GM12878 (cell line): ENCODE data around the gene PLK2. TPM values are rescaled to one million over a fixed set of nuclear protein-coding genes. Genes with fewer than 3 reads are reported as not detected.

ENCODE experiments used
- KDM1A ChIP-seq: fragments of 200-600 bp; sonication (generic); IDR thresholded peaks from 2 replicates; pipeline ENCODE4 v1.6.1; 2016; ENCODE audit warnings: borderline replicate concordance
- NFXL1 ChIP-seq: fragments of 450-650 bp; IDR thresholded peaks from 2 replicates; pipeline ENCODE4 v1.6.1; 2017; ENCODE audit warnings: antibody characterized with exemption, mild to moderate bottlenecking, borderline replicate concordance
- RB1 ChIP-seq: fragments of 450-650 bp; formaldehyde crosslinking; IDR thresholded peaks from 2 replicates; pipeline ENCODE4 v1.6.1; 2017; ENCODE audit warnings: mild to moderate bottlenecking, borderline replicate concordance
- STAT1 ChIP-seq: fragments of 450-650 bp; conservative IDR thresholded peaks from 2 replicates; pipeline ENCODE4 v1.6.1; 2014; ENCODE audit warnings: antibody characterized with exemption, mild to moderate bottlenecking
- SUZ12 ChIP-seq: fragments of 200-600 bp; sonication (generic); IDR thresholded peaks from one replicate; pipeline ENCODE4 v1.6.1; 2018; ENCODE audit warnings: antibody characterized with exemption, mild to moderate bottlenecking; ENCODE audit not compliant: unreplicated experiment
- ZNF384 ChIP-seq: IDR thresholded peaks from 2 replicates; pipeline ENCODE4 v1.6.1; 2012; ENCODE audit warnings: low read depth, mild to moderate bottlenecking, low read length, improper control_type of control experiment, borderline replicate concordance
- polyA plus RNA-seq, 11 experiments: library from polyadenylated mRNA; depleted of rRNA in 4 of 11; unstranded in 6 of 11; stranded (reverse) in 5 of 11; fragments of >200 nt; fragmentation: Nextera tagmentation in 4 of 11; fragmentation: Illumina TruSeq in 1 of 11; extraction: Ambion mirVana in 4 of 11; extraction: Trizol in 1 of 11; gene quantifications; 1 replicate in 1 of 11; 2 replicates in 10 of 11; pipeline versions ENCODE4 v1.2.1 to v1.2.3, GENCODE V29; 2011 to 2016; ENCODE audit warnings: inconsistent platforms in 2 of 11, missing spikeins in 2 of 11, low read depth in 1 of 11
- total RNA-seq, 4 experiments: library from RNA; depleted of rRNA in 3 of 4; stranded (reverse); fragments of >200 nt in 3 of 4; fragmentation: Illumina TruSeq in 1 of 4; extraction: Trizol in 1 of 4; gene quantifications; 2 replicates each; pipeline versions ENCODE4 v1.2.1 to v1.2.3, GENCODE V29; 2013 to 2021
- TF ChIP-seq, protein P1 (sequence below): fragments of 150-350 bp; IDR thresholded peaks from 2 replicates; pipeline ENCODE4 v1.6.1; 2016; ENCODE audit warnings: low read depth, low read length
- TF ChIP-seq, protein P2 (sequence below): IDR thresholded peaks from 2 replicates; pipeline ENCODE4 v1.6.1; 2011; ENCODE audit warnings: mild to moderate bottlenecking, low read depth, low read length, moderate library complexity; ENCODE audit not compliant: insufficient replicate concordance
- TF ChIP-seq, protein P3 (sequence below): fragments of 450-650 bp; IDR thresholded peaks from 2 replicates; pipeline ENCODE4 v1.6.1; 2018; ENCODE audit warnings: borderline replicate concordance, mild to moderate bottlenecking; ENCODE audit not compliant: partially characterized antibody
- TF ChIP-seq, protein P4 (sequence below): IDR thresholded peaks from 2 replicates; pipeline ENCODE4 v1.6.1; 2011; ENCODE audit warnings: borderline replicate concordance, low read depth, mild to moderate bottlenecking, moderate library complexity, low read length; ENCODE audit not compliant: insufficient read depth, poor library complexity, severe bottlenecking

Gene PLK2
- total and polyA plus RNA-seq, 10 of the 15 experiments (the other 5 are each of a cell fraction or from before 2014, with no cell fraction given): 0.07 to 3.9 (median 0.52) TPM

DNA sequence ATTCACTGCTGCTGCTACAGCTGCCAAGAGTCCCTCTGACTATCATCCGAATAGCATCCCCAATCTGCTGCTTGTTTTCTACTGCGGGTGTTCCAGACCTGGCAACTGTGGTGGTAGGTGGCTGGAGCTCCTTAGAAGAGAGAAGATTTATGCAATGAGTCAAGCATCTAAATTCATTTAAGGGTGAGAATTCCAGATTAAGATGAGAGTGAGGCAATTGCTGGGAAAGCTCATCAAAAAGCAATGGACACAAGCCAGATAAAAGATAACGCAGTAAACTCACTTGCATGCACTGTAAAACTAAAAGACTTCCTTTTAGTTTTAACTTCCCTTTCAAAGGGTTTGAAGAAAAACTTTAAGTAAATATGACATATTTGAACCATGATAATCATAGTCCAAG is 3.9 kb downstream of the PLK2 start (continued):
- TF ChIP-seq, protein P1, sequence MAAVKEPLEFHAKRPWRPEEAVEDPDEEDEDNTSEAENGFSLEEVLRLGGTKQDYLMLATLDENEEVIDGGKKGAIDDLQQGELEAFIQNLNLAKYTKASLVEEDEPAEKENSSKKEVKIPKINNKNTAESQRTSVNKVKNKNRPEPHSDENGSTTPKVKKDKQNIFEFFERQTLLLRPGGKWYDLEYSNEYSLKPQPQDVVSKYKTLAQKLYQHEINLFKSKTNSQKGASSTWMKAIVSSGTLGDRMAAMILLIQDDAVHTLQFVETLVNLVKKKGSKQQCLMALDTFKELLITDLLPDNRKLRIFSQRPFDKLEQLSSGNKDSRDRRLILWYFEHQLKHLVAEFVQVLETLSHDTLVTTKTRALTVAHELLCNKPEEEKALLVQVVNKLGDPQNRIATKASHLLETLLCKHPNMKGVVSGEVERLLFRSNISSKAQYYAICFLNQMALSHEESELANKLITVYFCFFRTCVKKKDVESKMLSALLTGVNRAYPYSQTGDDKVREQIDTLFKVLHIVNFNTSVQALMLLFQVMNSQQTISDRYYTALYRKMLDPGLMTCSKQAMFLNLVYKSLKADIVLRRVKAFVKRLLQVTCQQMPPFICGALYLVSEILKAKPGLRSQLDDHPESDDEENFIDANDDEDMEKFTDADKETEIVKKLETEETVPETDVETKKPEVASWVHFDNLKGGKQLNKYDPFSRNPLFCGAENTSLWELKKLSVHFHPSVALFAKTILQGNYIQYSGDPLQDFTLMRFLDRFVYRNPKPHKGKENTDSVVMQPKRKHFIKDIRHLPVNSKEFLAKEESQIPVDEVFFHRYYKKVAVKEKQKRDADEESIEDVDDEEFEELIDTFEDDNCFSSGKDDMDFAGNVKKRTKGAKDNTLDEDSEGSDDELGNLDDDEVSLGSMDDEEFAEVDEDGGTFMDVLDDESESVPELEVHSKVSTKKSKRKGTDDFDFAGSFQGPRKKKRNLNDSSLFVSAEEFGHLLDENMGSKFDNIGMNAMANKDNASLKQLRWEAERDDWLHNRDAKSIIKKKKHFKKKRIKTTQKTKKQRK: no peak
- TF ChIP-seq SUZ12 (no peak), KDM1A (no peak), RB1 (no peak), STAT1 (no peak), NFXL1 (no peak), ZNF384 (no peak)
- TF ChIP-seq, protein P2, sequence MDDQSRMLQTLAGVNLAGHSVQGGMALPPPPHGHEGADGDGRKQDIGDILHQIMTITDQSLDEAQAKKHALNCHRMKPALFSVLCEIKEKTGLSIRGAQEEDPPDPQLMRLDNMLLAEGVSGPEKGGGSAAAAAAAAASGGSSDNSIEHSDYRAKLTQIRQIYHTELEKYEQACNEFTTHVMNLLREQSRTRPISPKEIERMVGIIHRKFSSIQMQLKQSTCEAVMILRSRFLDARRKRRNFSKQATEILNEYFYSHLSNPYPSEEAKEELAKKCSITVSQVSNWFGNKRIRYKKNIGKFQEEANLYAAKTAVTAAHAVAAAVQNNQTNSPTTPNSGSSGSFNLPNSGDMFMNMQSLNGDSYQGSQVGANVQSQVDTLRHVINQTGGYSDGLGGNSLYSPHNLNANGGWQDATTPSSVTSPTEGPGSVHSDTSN: no peak
- TF ChIP-seq, protein P3, sequence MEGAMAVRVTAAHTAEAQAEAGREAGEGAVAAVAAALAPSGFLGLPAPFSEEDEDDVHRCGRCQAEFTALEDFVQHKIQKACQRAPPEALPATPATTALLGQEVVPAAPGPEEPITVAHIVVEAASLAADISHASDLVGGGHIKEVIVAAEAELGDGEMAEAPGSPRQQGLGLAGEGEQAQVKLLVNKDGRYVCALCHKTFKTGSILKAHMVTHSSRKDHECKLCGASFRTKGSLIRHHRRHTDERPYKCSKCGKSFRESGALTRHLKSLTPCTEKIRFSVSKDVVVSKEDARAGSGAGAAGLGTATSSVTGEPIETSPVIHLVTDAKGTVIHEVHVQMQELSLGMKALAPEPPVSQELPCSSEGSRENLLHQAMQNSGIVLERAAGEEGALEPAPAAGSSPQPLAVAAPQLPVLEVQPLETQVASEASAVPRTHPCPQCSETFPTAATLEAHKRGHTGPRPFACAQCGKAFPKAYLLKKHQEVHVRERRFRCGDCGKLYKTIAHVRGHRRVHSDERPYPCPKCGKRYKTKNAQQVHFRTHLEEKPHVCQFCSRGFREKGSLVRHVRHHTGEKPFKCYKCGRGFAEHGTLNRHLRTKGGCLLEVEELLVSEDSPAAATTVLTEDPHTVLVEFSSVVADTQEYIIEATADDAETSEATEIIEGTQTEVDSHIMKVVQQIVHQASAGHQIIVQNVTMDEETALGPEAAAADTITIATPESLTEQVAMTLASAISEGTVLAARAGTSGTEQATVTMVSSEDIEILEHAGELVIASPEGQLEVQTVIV: no peak
- TF ChIP-seq, protein P4, sequence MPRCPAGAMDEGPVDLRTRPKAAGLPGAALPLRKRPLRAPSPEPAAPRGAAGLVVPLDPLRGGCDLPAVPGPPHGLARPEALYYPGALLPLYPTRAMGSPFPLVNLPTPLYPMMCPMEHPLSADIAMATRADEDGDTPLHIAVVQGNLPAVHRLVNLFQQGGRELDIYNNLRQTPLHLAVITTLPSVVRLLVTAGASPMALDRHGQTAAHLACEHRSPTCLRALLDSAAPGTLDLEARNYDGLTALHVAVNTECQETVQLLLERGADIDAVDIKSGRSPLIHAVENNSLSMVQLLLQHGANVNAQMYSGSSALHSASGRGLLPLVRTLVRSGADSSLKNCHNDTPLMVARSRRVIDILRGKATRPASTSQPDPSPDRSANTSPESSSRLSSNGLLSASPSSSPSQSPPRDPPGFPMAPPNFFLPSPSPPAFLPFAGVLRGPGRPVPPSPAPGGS: no peak
